ENCODE data around the gene CD7.

The CD7 gene

GRCh38 chr17:82278308-82278707 is 39.1 kb downstream of the CD7 start:
- intact Hi-C loops (cut with DNase I; ENCODE audit: low total_unique reads) = no loop called here
- H3K4me3 ChIP-seq = no peak overlapping the region
- peaks cover 0 to 12% (median 0%) of the 10 kb centered on the region in 3 donors for H3K36me3 ChIP-seq
- H3K27me3 ChIP-seq = peaks cover 0 to 16% of the 10 kb centered on the region in 2 donors
- no peak for TF ChIP-seq CTCF (IDR thresholded peaks at IDR 0.05)
- H3K4me1 ChIP-seq = peaks cover 0 to 28% (median 7%) of the 10 kb centered on the region in 4 donors
- no peak for DNase-seq
- no peak overlapping the region for H3K27ac ChIP-seq
- H3K9me3 ChIP-seq = no peaks in the 10 kb centered on the region

- no peak overlapping the region for H3K4me3 ChIP-seq
- H3K36me3 ChIP-seq = peaks cover 0 to 12% (median 0%) of the 10 kb centered on the region in 3 donors
- no peak overlapping the region for H3K27ac ChIP-seq
- TF ChIP-seq CTCF (IDR thresholded peaks at IDR 0.05) = no peak
- no peaks in the 10 kb centered on the region for H3K9me3 ChIP-seq
- intact Hi-C loops (cut with DNase I; ENCODE audit: low total_unique reads) = no loop called here
- no peak for DNase-seq
- H3K27me3 ChIP-seq = peaks cover 0 to 11% of the 10 kb centered on the region in 2 donors
- H3K4me1 ChIP-seq = peaks cover 0 to 28% (median 7%) of the 10 kb centered on the region in 4 donors
These were observed 39.6 kb downstream of the CD7 start for GRCh38 chr17:82277851-82278250.

GRCh38 chr17:82276938-82277337 is 40.5 kb downstream of the CD7 start:
- Histone ChIP-seq H3K36me3 (peaks cover 0 to 15% (median 1%) of the 10 kb centered on the region in 3 donors), H3K9me3 (no peaks in the 10 kb centered on the region), H3K27me3 (peaks cover 0 to 2% of the 10 kb centered on the region in 2 donors), H3K27ac (no peak overlapping the region), H3K4me1 (peaks cover 0 to 31% (median 13%) of the 10 kb centered on the region in 4 donors), H3K4me3 (no peak overlapping the region)
- TF ChIP-seq CTCF (IDR thresholded peaks at IDR 0.05) = no peak
- intact Hi-C loops (cut with DNase I; ENCODE audit: low total_unique reads) = no loop called here
- no peak for DNase-seq

GRCh38 chr17:82275326-82275725 is 42.1 kb downstream of the CD7 start:
- H3K36me3 ChIP-seq = peaks cover 0 to 30% (median 13%) of the 10 kb centered on the region in 3 donors
- DNase-seq = no peak
- no peak overlapping the region for H3K27ac ChIP-seq
- no peak overlapping the region for H3K4me3 ChIP-seq
- intact Hi-C loops (cut with DNase I; ENCODE audit: low total_unique reads) = no loop called here
- no peak for TF ChIP-seq CTCF (IDR thresholded peaks at IDR 0.05)
- no peaks in the 10 kb centered on the region for H3K27me3 ChIP-seq
- no peaks in the 10 kb centered on the region for H3K9me3 ChIP-seq
- H3K4me1 ChIP-seq = peaks cover 0 to 39% (median 28%) of the 10 kb centered on the region in 4 donors

- no peak for DNase-seq
- H3K27me3 ChIP-seq = no peaks in the 10 kb centered on the region
- peak overlapping the region; percentile 98 to 99 for H3K27ac ChIP-seq
- intact Hi-C loops (cut with DNase I; ENCODE audit: low total_unique reads) = no loop called here
- H3K4me3 ChIP-seq = peak overlapping the region; percentile 97 to 99
- peaks cover 0 to 40% (median 13%) of the 10 kb centered on the region in 3 donors for H3K36me3 ChIP-seq
- no peak for TF ChIP-seq CTCF (IDR thresholded peaks at IDR 0.05)
- no peaks in the 10 kb centered on the region for H3K9me3 ChIP-seq
- H3K4me1 ChIP-seq = peaks cover 0 to 48% (median 36%) of the 10 kb centered on the region in 4 donors
These were observed 43.0 kb downstream of the CD7 start for GRCh38 chr17:82274134-82275020.
